K562 (cell line): ENCODE measurements around the gene C17orf113. TPM values are rescaled to one million over a fixed set of nuclear protein-coding genes. Genes with fewer than 3 reads are reported as not detected.

Experiments used
- CBX5 ChIP-seq: IDR thresholded peaks from 2 replicates; pipeline ENCODE4 v1.6.1; 2014; ENCODE audit warnings: low read depth, borderline replicate concordance
- EHMT2 ChIP-seq: fragments of 450-650 bp; IDR thresholded peaks from 2 replicates; pipeline ENCODE4 v1.6.1; 2018; ENCODE audit warnings: antibody characterized with exemption
- ERF ChIP-seq: fragments of 450-650 bp; formaldehyde crosslinking; IDR thresholded peaks from 2 replicates; pipeline ENCODE4 v1.4.0; 2020; ENCODE audit warnings: mild to moderate bottlenecking, mixed read lengths
- ETS2 ChIP-seq: IDR thresholded peaks from 2 replicates; pipeline ENCODE4 v1.6.1; 2016; ENCODE audit warnings: borderline replicate concordance, missing genetic modification characterization, mild to moderate bottlenecking, moderate library complexity, missing compliant biosample characterization; ENCODE audit not compliant: poor library complexity, severe bottlenecking
- HDAC8 ChIP-seq: fragments of 450-650 bp; IDR thresholded peaks from 2 replicates; pipeline ENCODE4 v1.6.1; 2016; ENCODE audit warnings: mild to moderate bottlenecking, missing genetic modification characterization, moderate library complexity, missing compliant biosample characterization
- NR2C1 ChIP-seq, 2 experiments: fragments of 450-650 bp; IDR thresholded peaks; 2 replicates each; pipeline ENCODE4 v1.6.1; 2017; ENCODE audit warnings: mild to moderate bottlenecking in 2 of 2, antibody characterized with exemption in 1 of 2, inconsistent platforms in 1 of 2, missing compliant biosample characterization in 1 of 2, missing genetic modification characterization in 1 of 2
- RAD51 ChIP-seq: fragments of 450-650 bp; IDR thresholded peaks from 2 replicates; pipeline ENCODE4 v1.7.1; 2016; ENCODE audit warnings: low read depth, mild to moderate bottlenecking, borderline replicate concordance
- RBM25 ChIP-seq: fragments of 200-400 bp; formaldehyde crosslinking; IDR thresholded peaks from 2 replicates; pipeline ENCODE4 v1.6.1; 2018; ENCODE audit warnings: low read length, low read depth, moderate library complexity; ENCODE audit not compliant: severe bottlenecking
- SMAD1 ChIP-seq: fragments of 150-350 bp; IDR thresholded peaks from 2 replicates; pipeline ENCODE4 v1.6.1; 2014; ENCODE audit warnings: low read length, low read depth; ENCODE audit not compliant: partially characterized antibody
- SP1 ChIP-seq: sonication (generic); formaldehyde crosslinking; IDR thresholded peaks from 2 replicates; pipeline ENCODE4 v1.8.1; 2022; ENCODE audit warnings: mild to moderate bottlenecking, missing genetic modification reagents
- TAF15 ChIP-seq: fragments of 200-400 bp; formaldehyde crosslinking; IDR thresholded peaks from 2 replicates; pipeline ENCODE4 v1.6.1; 2017; ENCODE audit warnings: mild to moderate bottlenecking, low read depth, low read length, moderate library complexity
- TOE1 ChIP-seq, 2 experiments: fragments of 450-650 bp in 1 of 2; sonication (generic) in 1 of 2; formaldehyde crosslinking in 1 of 2; IDR thresholded peaks; 2 replicates each; pipeline versions ENCODE4 v1.7.1 to v1.8.0; 2016 to 2022; ENCODE audit warnings: borderline replicate concordance in 2 of 2, mild to moderate bottlenecking in 2 of 2, antibody characterized with exemption in 1 of 2, inconsistent platforms in 1 of 2, low read depth in 1 of 2, missing genetic modification reagents in 1 of 2, moderate library complexity in 1 of 2
- TRIM24 ChIP-seq, 2 experiments: fragments of 450-650 bp; IDR thresholded peaks; 2 replicates each; pipeline ENCODE4 v1.6.1; 2016
- XRCC4 ChIP-seq: IDR thresholded peaks from one replicate; pipeline ENCODE4 v1.6.1; 2011; ENCODE audit not compliant: insufficient read depth, insufficient read length; ENCODE audit errors: extremely low read depth
- ZBTB2 ChIP-seq: fragments of 450-650 bp; IDR thresholded peaks from 2 replicates; pipeline ENCODE4 v1.6.1; 2016; ENCODE audit warnings: antibody characterized with exemption
- ZNF280A ChIP-seq: fragments of 450-650 bp; IDR thresholded peaks from 2 replicates; pipeline ENCODE4 v1.6.1; 2018; ENCODE audit warnings: mild to moderate bottlenecking, low read depth; ENCODE audit not compliant: partially characterized antibody
- ZNF347 ChIP-seq: fragments of 450-650 bp; formaldehyde crosslinking; IDR thresholded peaks from 2 replicates; pipeline ENCODE4 v1.4.0; 2020; ENCODE audit warnings: low read depth, mild to moderate bottlenecking, moderate library complexity
- ZNF436 ChIP-seq: fragments of 250-450, 450-650 bp; sonication (Bioruptor Pico); formaldehyde crosslinking; IDR thresholded peaks from 2 replicates; pipeline ENCODE4 v1.7.0; 2020; ENCODE audit warnings: mild to moderate bottlenecking
- polyA plus RNA-seq, 8 experiments: library from polyadenylated mRNA; depleted of rRNA in 4 of 8; stranded (reverse) in 5 of 8; unstranded in 3 of 8; fragments of >200 nt; fragmentation: Nextera tagmentation in 2 of 8; fragmentation: Illumina TruSeq in 1 of 8; extraction: Ambion mirVana in 2 of 8; extraction: Trizol in 1 of 8; gene quantifications; 2 replicates each; pipeline versions ENCODE4 v1.2.1 to v1.2.3, GENCODE V29; 2011 to 2014; ENCODE audit warnings: inconsistent platforms in 1 of 8, missing spikeins in 1 of 8
- total RNA-seq, 7 experiments: library from RNA; depleted of rRNA in 6 of 7; stranded (reverse); fragments of >200 nt in 6 of 7; fragmentation: Illumina TruSeq in 2 of 7; extraction: Trizol in 2 of 7; gene quantifications; 2 replicates each; pipeline versions ENCODE4 v1.2.1 to v1.2.3, GENCODE V29; 2011 to 2021; ENCODE audit warnings: low replicate concordance in 1 of 7
- TF ChIP-seq, protein P1 (sequence below), 2 experiments: fragments of 450-650 bp; IDR thresholded peaks; 2 replicates each; pipeline ENCODE4 v1.6.1; 2016
- TF ChIP-seq, protein P2 (sequence below): fragments of 250-450 bp; sonication (Bioruptor Pico); IDR thresholded peaks from 2 replicates; pipeline ENCODE4 v1.5.0; 2021; ENCODE audit warnings: mild to moderate bottlenecking, borderline replicate concordance

C17orf113 gene
- total and polyA plus RNA-seq, 9 of the 15 experiments (the other 6 are each of a cell fraction or from before 2014, with no cell fraction given) = 0.10 to 1.2 (median 0.31) TPM

- TF ChIP-seq ETS2 (tag) (no peak), TRIM24 (IDR thresholded peaks at IDR 0.05) (no peak), ERF (no peak), TOE1 (IDR thresholded peaks at IDR 0.05; ENCODE audit: borderline replicate concordance) (no peak), TOE1 (CRISPR knock-in tag; IDR thresholded peaks at IDR 0.05; ENCODE audit: borderline replicate concordance, low read depth) (no peak), XRCC4 (no peak), NR2C1 (IDR thresholded peaks at IDR 0.05) (no peak), NR2C1 (tag; IDR thresholded peaks at IDR 0.05) (no peak), ZBTB2 (no peak), SP1 (no peak), RAD51 (no peak), TAF15 (no peak), ZNF436 (no peak), ZNF280A (no peak), CBX5 (no peak), HDAC8 (tag) (no peak), RBM25 (no peak), SMAD1 (no peak), EHMT2 (no peak), ZNF347 (CRISPR knock-in tag) (no peak)
- TF ChIP-seq, protein P1, sequence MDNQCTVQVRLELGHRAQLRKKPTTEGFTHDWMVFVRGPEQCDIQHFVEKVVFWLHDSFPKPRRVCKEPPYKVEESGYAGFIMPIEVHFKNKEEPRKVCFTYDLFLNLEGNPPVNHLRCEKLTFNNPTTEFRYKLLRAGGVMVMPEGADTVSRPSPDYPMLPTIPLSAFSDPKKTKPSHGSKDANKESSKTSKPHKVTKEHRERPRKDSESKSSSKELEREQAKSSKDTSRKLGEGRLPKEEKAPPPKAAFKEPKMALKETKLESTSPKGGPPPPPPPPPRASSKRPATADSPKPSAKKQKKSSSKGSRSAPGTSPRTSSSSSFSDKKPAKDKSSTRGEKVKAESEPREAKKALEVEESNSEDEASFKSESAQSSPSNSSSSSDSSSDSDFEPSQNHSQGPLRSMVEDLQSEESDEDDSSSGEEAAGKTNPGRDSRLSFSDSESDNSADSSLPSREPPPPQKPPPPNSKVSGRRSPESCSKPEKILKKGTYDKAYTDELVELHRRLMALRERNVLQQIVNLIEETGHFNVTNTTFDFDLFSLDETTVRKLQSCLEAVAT (IDR thresholded peaks at IDR 0.05) = no peak
- TF ChIP-seq, protein P2, sequence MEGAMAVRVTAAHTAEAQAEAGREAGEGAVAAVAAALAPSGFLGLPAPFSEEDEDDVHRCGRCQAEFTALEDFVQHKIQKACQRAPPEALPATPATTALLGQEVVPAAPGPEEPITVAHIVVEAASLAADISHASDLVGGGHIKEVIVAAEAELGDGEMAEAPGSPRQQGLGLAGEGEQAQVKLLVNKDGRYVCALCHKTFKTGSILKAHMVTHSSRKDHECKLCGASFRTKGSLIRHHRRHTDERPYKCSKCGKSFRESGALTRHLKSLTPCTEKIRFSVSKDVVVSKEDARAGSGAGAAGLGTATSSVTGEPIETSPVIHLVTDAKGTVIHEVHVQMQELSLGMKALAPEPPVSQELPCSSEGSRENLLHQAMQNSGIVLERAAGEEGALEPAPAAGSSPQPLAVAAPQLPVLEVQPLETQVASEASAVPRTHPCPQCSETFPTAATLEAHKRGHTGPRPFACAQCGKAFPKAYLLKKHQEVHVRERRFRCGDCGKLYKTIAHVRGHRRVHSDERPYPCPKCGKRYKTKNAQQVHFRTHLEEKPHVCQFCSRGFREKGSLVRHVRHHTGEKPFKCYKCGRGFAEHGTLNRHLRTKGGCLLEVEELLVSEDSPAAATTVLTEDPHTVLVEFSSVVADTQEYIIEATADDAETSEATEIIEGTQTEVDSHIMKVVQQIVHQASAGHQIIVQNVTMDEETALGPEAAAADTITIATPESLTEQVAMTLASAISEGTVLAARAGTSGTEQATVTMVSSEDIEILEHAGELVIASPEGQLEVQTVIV = no peak
Measured at GRCh38 chr17:42087042-42087701, 36.8 kb upstream of the C17orf113 start (continued).
